ENCODE results near the gene SRSF9.
"Not testable (repeated sequence)": the region's sequence is repeated elsewhere in the genome, so short reads cannot be mapped to it uniquely, and the experiment has no call there.

GRCh38 chr12:120519324-120519723 lies 49.8 kb upstream of the SRSF9 start:
- TF ChIP-seq, protein P1, sequence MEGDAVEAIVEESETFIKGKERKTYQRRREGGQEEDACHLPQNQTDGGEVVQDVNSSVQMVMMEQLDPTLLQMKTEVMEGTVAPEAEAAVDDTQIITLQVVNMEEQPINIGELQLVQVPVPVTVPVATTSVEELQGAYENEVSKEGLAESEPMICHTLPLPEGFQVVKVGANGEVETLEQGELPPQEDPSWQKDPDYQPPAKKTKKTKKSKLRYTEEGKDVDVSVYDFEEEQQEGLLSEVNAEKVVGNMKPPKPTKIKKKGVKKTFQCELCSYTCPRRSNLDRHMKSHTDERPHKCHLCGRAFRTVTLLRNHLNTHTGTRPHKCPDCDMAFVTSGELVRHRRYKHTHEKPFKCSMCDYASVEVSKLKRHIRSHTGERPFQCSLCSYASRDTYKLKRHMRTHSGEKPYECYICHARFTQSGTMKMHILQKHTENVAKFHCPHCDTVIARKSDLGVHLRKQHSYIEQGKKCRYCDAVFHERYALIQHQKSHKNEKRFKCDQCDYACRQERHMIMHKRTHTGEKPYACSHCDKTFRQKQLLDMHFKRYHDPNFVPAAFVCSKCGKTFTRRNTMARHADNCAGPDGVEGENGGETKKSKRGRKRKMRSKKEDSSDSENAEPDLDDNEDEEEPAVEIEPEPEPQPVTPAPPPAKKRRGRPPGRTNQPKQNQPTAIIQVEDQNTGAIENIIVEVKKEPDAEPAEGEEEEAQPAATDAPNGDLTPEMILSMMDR (IDR thresholded peaks at IDR 0.05), result not testable (repeated sequence)
- not testable (repeated sequence) for TF ChIP-seq POLR2A, POLR2AphosphoS5 (IDR thresholded peaks at IDR 0.05)
